Astrocyte (in vitro differentiated cells and primary cell): Measurements from ENCODE around the gene B3GNT7. TPM values are rescaled to one million over a fixed set of nuclear protein-coding genes. Genes with fewer than 3 reads are reported as not detected.

Source experiments
- DNase-seq: peaks from one replicate; pipeline ENCODE4 v3.0.0-alpha.2; 2010; ENCODE audit warnings: low read depth
- FAIRE-seq: peaks from 2 replicates; lab custom pipeline; 2011; peaks lifted over from hg19 to GRCh38; lab: Jason Lieb, UNC
- H2AFZ ChIP-seq: 2 replicates; pipeline ENCODE4 v1.6.0; 2012; ENCODE audit warnings: low read depth, low read length, inconsistent platforms
- H3K27ac ChIP-seq: 2 replicates; pipeline ENCODE4 v1.5.1; 2011; ENCODE audit warnings: low read depth, low read length, inconsistent platforms
- H3K27me3 ChIP-seq: 2 replicates; pipeline ENCODE4 v1.6.0; 2011; ENCODE audit warnings: low read length, inconsistent platforms; ENCODE audit not compliant: insufficient read depth
- H3K36me3 ChIP-seq: 2 replicates; pipeline ENCODE4 v1.5.1; 2011; ENCODE audit warnings: low read length, inconsistent platforms; ENCODE audit not compliant: insufficient read depth
- H3K4me1 ChIP-seq: 2 replicates; pipeline ENCODE4 v1.5.1; 2011; ENCODE audit warnings: low read length, inconsistent platforms; ENCODE audit not compliant: insufficient read depth
- H3K4me2 ChIP-seq: 2 replicates; pipeline ENCODE4 v1.6.0; 2012; ENCODE audit warnings: low read length, inconsistent platforms
- H3K4me3 ChIP-seq: 2 replicates; pipeline ENCODE4 v1.5.1; 2011; ENCODE audit warnings: low read depth, mild to moderate bottlenecking, low read length, inconsistent platforms; ENCODE audit not compliant: insufficient read depth
- H3K79me2 ChIP-seq: 2 replicates; pipeline ENCODE4 v1.6.0; 2012; ENCODE audit warnings: mild to moderate bottlenecking, low read length, inconsistent platforms; ENCODE audit not compliant: insufficient read depth
- H3K9ac ChIP-seq: 2 replicates; pipeline ENCODE4 v1.6.0; 2012; ENCODE audit warnings: mild to moderate bottlenecking, low read length, inconsistent platforms
- H3K9me3 ChIP-seq: 2 replicates; pipeline ENCODE4 v1.5.1; 2012; ENCODE audit warnings: low read depth, mild to moderate bottlenecking, low read length, inconsistent platforms; ENCODE audit not compliant: insufficient read depth
- H4K20me1 ChIP-seq: 2 replicates; pipeline ENCODE4 v1.6.0; 2012; ENCODE audit warnings: low read length, inconsistent platforms; ENCODE audit not compliant: insufficient read depth
- H3K27ac Mint-ChIP-seq: one replicate; pipeline ENCODE4 v1.8.0; 2021; ENCODE audit warnings: mild to moderate bottlenecking, mixed read lengths; ENCODE audit not compliant: unreplicated experiment
- H3K27me3 Mint-ChIP-seq: one replicate; pipeline ENCODE4 v1.8.0; 2021; ENCODE audit warnings: low read depth, mixed read lengths; ENCODE audit not compliant: unreplicated experiment
- H3K36me3 Mint-ChIP-seq: one replicate; pipeline ENCODE4 v1.8.0; 2021; ENCODE audit warnings: low read depth, mixed read lengths; ENCODE audit not compliant: unreplicated experiment
- H3K4me1 Mint-ChIP-seq: one replicate; pipeline ENCODE4 v1.8.0; 2021; ENCODE audit warnings: low read depth, mixed read lengths; ENCODE audit not compliant: unreplicated experiment
- H3K4me3 Mint-ChIP-seq: one replicate; pipeline ENCODE4 v1.8.0; 2021; ENCODE audit warnings: mild to moderate bottlenecking, moderate library complexity, mixed read lengths; ENCODE audit not compliant: unreplicated experiment
- H3K9me3 Mint-ChIP-seq: one replicate; pipeline ENCODE4 v1.8.0; 2021; ENCODE audit warnings: mild to moderate bottlenecking, mixed read lengths; ENCODE audit not compliant: unreplicated experiment
- CTCF ChIP-seq: IDR thresholded peaks from 2 replicates; pipeline ENCODE4 v1.5.1; 2011; ENCODE audit warnings: low read depth, mild to moderate bottlenecking, inconsistent platforms, low read length, moderate library complexity; ENCODE audit not compliant: insufficient read depth
- EZH2 ChIP-seq: IDR thresholded peaks from 2 replicates; pipeline ENCODE4 v1.6.1; 2012; ENCODE audit warnings: mild to moderate bottlenecking, low read length, inconsistent platforms; ENCODE audit not compliant: insufficient read depth
- total RNA-seq: library from RNA; stranded (reverse); gene quantifications from 2 replicates; pipeline ENCODE4 v1.2.1, GENCODE V29; 2021

The B3GNT7 gene
- total RNA-seq, 1 donor from 2014 or later: 1.7 TPM

- Mint-ChIP-seq H3K27ac (no peak overlapping the region), H3K4me1 (peaks cover 4% of the 10 kb centered on the region), H3K4me3 (no peak overlapping the region), H3K9me3 (no peaks in the 10 kb centered on the region), H3K27me3 (peaks cover 50% of the 10 kb centered on the region), H3K36me3 (no peaks in the 10 kb centered on the region)
- TF ChIP-seq EZH2: no peak
- no peak for TF ChIP-seq CTCF
- H3K27ac ChIP-seq: no peak overlapping the region
- H3K79me2 ChIP-seq: no peaks in the 10 kb centered on the region
- H3K4me3 ChIP-seq: no peak overlapping the region
- no peaks in the 10 kb centered on the region for H4K20me1 ChIP-seq
- H3K27me3 ChIP-seq: peaks cover 11% of the 10 kb centered on the region
- no peak overlapping the region for H3K4me2 ChIP-seq
- DNase-seq (no peak), FAIRE-seq (no peak)
- no peak overlapping the region for H2AFZ ChIP-seq
- no peaks in the 10 kb centered on the region for H3K36me3 ChIP-seq
- H3K9me3 ChIP-seq: no peaks in the 10 kb centered on the region
- peaks cover 12% of the 10 kb centered on the region for H3K4me1 ChIP-seq
- no peak overlapping the region for H3K9ac ChIP-seq
Observed at GRCh38 chr2:231392431-231393148, 2.9 kb upstream of the B3GNT7 start.

GRCh38 chr2:231393149-231394131 is 2.1 kb upstream of the B3GNT7 start:
- Histone ChIP-seq H3K9ac (no peak overlapping the region), H3K4me3 (no peak overlapping the region), H3K4me2 (no peak overlapping the region), H3K4me1 (peaks cover 4% of the 10 kb centered on the region), H3K36me3 (no peaks in the 10 kb centered on the region), H3K79me2 (no peaks in the 10 kb centered on the region), H3K27ac (no peak overlapping the region), H4K20me1 (no peaks in the 10 kb centered on the region), H3K9me3 (no peaks in the 10 kb centered on the region), H3K27me3 (peaks cover 11% of the 10 kb centered on the region), H2AFZ (no peak overlapping the region)
- TF ChIP-seq CTCF: no peak
- no peak for TF ChIP-seq EZH2
- H3K27ac Mint-ChIP-seq: no peak overlapping the region
- H3K9me3 Mint-ChIP-seq: no peaks in the 10 kb centered on the region
- H3K36me3 Mint-ChIP-seq: no peaks in the 10 kb centered on the region
- no peak overlapping the region for H3K4me3 Mint-ChIP-seq
- H3K27me3 Mint-ChIP-seq: peaks cover 51% of the 10 kb centered on the region
- FAIRE-seq (no peak), DNase-seq (no peak)
- no peaks in the 10 kb centered on the region for H3K4me1 Mint-ChIP-seq
